SIG-M5 treated with dmso at 0.1 percent for 504 hours (cell line): ENCODE data around the gene DNAJC1.
"Not testable (repeated sequence)": the region's sequence is repeated elsewhere in the genome, so short reads cannot be mapped to it uniquely, and the experiment has no call there.

Experiments
- DNase-seq: peaks from one replicate; lab custom pipeline; 2025; ENCODE audit not compliant: unreplicated experiment; lab: John Stamatoyannopoulos, UW

DNAJC1 gene

DNA sequence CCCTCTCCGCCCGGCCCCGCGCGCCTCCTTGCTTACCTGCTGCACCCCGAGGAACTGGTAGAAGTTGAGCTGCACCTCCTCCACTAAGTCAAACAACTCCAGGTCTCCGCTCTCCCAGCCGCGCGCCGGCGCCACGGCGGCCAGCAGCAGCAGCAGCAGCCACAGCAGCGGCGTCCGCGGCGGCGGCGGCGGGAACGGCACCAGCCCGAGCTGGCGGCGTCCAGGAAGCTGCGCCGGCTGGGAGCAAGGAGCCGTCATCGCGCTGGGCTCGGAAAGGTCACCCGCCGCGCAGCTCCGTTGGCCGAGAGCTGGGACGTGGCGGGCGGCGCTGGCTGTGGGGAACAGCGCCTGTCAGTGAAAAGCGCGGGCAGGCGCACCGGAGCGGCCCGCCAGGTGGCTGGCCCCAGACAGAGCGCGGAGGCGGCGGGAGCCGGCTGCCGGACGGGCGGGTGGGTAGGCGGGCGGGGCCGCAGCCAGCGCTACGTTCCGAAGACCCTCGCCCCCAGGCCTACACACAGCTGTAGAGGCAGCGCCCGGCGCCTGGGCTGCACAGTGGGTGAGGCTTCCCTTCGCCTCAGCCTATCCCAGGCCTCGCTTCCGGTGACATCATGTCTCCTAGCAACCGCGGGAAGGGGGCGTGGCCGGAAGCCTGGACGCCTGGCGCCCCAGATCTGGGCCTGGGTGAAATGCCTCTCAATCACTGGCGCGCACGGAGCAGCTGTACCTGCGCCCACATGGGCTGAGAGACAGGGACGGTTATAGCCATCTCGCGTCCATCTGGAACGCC lies at the start of gene DNAJC1:
TSS of gene DNAJC1 (minus strand) at position 554 of the 787 bp plus-strand sequence. CDS start at position 258, 296 bp downstream.
- peak; percentile 79 for DNase-seq

GRCh38 chr10:22053048-22053447 lies 49.5 kb upstream of the DNAJC1 start:
- no peak for DNase-seq

GRCh38 chr10:22049635-22050034 lies 46.1 kb upstream of the DNAJC1 start:
- no peak for DNase-seq

- no peak for DNase-seq
These were observed 44.3 kb upstream of the DNAJC1 start for GRCh38 chr10:22047812-22048211.

- no peak for DNase-seq
These were observed 39.8 kb upstream of the DNAJC1 start for GRCh38 chr10:22043327-22043633.

DNA sequence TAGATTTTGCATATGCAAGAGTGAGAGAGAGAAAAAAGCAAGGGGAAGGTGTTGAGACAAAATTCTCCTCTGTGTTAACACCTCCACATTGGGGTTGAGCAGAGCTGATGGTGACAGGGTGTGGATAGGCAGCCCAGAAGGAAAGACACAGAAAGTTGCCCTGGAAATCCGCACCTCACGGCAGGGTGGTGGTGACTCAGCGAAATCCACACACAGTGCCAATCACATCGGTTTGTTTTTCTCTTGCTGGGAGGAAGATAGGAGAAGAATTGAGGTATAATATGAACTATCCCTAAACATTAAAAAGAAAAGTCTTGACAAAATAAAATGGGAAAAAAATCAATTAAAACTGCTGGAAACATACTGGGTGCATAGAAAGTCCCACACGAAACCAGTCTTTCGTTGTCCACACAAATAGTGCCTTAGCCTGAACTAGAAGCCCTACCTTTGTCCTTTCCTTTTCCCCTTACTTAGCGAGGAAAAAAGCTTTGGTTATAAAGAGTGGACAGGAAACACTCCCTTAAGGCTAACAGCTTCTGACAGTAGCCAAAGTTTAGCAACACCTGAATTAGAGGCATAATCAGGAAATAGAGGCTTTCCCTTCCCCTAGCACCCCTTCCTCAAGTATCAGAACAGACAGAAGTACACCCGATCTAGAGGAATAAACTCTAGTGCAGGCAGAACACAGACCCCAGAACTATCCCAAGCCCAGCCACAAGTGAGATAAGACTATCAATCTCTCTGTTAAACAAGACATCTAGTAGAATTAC lies 39.2 kb upstream of the DNAJC1 start:
- DNase-seq: no peak

- DNase-seq: no peak
These were observed 30.8 kb upstream of the DNAJC1 start for GRCh38 chr10:22034333-22034732.

DNA sequence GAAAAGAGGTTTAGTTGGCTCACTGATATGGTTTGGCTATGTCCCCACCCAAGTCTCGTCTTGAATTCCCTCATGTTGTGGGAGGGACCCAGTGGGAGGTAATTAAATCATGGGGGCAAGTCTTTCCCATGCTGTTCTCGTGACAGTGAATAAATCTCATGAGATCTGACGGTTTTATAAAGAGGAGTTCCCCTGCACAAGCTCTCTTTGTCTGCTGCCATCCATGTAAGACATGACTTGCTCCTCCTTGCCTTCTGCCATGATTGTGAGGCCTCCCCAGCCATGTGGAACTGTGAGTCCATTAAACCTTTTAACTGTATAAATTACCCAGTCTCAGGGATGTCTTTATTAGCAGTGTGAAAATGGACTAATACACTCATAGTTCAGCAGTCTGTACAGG lies 28.7 kb upstream of the DNAJC1 start:
- not testable (repeated sequence) for DNase-seq

DNA sequence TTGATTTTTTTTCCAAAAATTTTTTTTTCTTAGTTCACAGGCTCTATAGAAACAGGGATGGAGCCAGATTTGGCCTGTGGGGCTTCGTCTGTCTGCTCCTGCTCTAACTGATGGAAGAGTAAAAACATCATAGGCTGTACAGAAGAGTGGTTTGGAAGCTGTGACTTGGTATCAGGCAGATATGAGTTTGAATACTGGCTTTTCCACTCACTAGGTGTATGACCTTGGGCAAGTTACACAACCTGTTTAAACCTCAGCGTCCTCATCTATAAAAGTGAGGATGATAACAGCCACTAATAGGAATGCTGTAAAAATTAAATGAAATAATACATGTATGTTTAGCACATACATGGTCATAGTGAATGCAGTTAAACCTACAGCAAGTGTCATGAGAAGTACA lies 26.9 kb upstream of the DNAJC1 start:
- no peak for DNase-seq

GRCh38 chr10:22029445-22030236 lies 26.1 kb upstream of the DNAJC1 start:
- DNase-seq: no peak

DNA sequence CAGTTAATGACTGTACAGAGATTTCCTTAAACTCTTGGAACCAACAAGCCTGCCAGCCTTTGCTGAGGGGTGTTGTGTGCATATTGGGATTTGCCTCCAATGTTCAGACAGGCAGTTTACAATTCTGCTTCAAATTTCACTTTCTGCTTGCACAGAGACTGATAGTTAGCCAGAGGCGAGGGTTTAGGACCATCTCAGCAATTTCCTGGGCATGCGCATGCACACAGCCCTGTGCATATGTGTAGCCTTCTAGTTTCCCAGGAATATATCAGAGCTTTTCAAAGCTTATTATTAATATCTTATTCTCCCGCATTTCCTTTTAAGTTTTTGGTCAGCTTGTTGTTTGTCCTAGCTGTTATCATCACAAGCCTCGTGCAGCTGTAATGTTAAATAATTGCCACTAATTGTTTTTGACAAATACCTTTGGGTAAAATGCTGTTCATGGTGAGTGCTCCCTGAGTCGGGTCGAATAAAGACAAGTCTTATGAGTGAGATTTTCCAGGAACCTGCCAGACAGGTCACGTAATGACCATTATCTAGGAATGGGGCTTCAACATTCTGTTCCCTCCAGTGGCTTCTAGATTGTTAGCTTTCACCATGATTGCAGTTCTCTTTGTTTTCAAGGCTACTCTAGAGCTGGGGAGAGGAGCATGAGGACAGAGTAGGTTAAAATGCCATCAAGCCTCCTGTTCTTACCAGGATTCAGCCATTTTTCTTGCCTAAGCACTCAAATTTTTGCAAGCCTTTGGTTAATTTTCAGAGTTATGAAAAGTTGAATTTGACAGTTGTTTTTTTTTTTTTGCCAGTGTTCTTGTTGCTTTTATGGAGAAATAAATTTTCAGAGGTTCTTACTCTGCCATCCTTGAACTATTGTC lies 24.1 kb upstream of the DNAJC1 start:
- DNase-seq: no peak

GRCh38 chr10:22026287-22026686 lies 22.8 kb upstream of the DNAJC1 start:
- DNase-seq: no peak

DNA sequence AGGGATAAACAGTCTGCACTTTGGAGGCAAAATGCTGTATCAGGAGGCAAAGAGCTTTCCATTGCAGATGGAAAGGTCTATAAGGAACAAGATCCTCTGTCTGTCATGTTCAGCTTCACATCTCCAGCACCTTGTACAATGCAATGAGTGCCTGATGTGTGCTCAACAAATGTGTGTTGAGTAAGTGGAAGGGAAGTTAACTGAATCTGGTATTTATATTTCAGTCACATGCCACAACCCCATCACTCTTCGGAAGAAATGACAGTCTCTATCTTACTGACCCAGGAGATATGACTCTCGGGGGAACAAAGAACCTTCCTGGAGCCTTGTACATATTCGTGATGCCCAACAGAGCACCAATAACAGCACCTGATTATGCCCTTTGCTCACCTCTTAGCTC lies 20.0 kb upstream of the DNAJC1 start:
- DNase-seq: no peak

GRCh38 chr10:22022257-22023032 lies 18.9 kb upstream of the DNAJC1 start:
- DNase-seq: peak; percentile 35

DNA sequence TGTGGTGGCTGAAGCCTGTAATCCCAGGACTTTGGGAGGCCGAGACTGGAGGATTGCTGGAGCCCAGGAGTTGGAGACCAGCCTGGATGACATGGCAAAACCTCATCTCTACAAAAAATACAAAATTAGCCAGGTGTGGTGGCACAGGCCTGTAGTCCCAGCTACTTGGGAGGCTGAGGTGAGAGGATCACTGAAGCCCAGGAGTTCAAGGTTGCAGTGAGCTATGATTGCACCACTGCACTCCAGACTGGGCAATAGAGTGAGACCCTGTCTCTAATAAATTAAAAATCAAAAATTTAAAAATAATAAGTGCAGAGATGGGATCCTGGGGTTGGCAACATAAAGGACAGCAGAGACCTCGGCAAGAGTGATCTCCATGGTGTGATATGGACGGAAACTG lies 17.6 kb upstream of the DNAJC1 start:
- not testable (repeated sequence) for DNase-seq

GRCh38 chr10:22017283-22018020 lies 13.9 kb upstream of the DNAJC1 start:
- no peak for DNase-seq

GRCh38 chr10:22016046-22016705 lies 12.6 kb upstream of the DNAJC1 start:
- DNase-seq: no peak

DNA sequence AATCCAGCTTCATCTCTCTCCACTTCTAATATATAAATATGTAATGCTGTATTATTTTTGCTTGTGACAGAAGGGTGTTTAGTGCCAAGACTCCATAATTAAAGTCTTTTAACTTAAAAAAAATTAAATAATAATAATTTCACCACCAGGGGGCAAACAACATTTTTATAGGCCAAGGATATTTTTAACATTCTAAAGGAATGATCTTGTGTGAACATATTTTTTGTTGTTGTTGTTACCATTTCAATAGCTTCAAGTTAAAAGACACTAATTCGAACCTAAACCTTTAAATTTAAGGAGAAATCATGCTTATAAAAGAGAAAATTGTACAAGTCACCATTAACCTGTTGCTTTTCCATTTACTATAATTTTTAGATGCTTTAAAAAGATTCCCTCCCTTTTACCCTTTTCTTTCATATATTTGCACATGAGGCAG lies 7.5 kb upstream of the DNAJC1 start:
- no peak for DNase-seq

DNA sequence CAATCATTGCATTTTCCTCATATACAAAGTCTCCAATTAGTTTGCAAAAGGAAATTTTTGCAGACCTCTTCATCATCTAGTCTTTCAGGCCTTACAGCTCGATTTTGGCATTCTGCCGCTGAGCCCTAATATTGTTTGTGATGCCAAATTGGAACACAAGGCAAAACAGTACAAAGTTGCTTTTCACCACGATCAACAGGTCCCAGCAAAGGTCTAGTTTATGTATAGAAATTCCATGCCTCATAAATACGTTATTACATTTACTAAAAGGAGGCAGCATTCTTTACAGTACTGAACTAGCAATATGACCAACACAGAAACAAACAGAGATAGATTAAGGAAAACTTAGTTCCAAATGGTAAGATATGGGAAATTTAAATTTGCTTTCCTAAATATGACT lies 7.0 kb upstream of the DNAJC1 start:
- DNase-seq: no peak
